SK-N-SH treated with all-trans-retinoic acid at 6 μM for 48 hours (cell line): ENCODE data around the gene CDK14.
A peak's percentile ranks its signal among the peaks of the same experiment; 100 is the strongest.

Experiments used
- ATAC-seq: fragments of 200-7000 bp; cut with Tn5 transposase; 3 replicates; pipeline ENCODE4 v1.9.1; 2020; ENCODE audit warnings: mild to moderate bottlenecking, moderate library complexity
- ARNTL ChIP-seq: fragments of 450-650 bp; formaldehyde crosslinking; IDR thresholded peaks from 2 replicates; pipeline ENCODE4 v1.5.0; 2020; ENCODE audit warnings: low read depth, mild to moderate bottlenecking, moderate library complexity, borderline replicate concordance
- BACH2 ChIP-seq: fragments of 250-450 bp; sonication (Bioruptor Pico); IDR thresholded peaks from 2 replicates; pipeline ENCODE4 v1.9.0; 2021; ENCODE audit warnings: mild to moderate bottlenecking, borderline replicate concordance
- CSDC2 ChIP-seq: fragments of 250-450 bp; sonication (Bioruptor Pico); IDR thresholded peaks from 2 replicates; pipeline ENCODE4 v1.5.0; 2020; ENCODE audit warnings: mild to moderate bottlenecking, moderate library complexity
- ESRRG ChIP-seq: fragments of 250-450 bp; sonication (Bioruptor Pico); IDR thresholded peaks from 2 replicates; pipeline ENCODE4 v1.6.1; 2021; ENCODE audit warnings: mild to moderate bottlenecking
- GLIS3 ChIP-seq: fragments of 250-450 bp; sonication (Bioruptor Pico); IDR thresholded peaks from 2 replicates; pipeline ENCODE4 v1.5.0; 2020; ENCODE audit warnings: mild to moderate bottlenecking, moderate library complexity
- ISL1 ChIP-seq: fragments of 250-450 bp; sonication (Bioruptor Pico); IDR thresholded peaks from 2 replicates; pipeline ENCODE4 v2.1.2; 2022; ENCODE audit warnings: mild to moderate bottlenecking, moderate library complexity
- OSR1 ChIP-seq: fragments of 250-450 bp; sonication (Bioruptor Pico); IDR thresholded peaks from 2 replicates; pipeline ENCODE4 v1.8.0; 2022; ENCODE audit warnings: moderate library complexity, mild to moderate bottlenecking, inconsistent platforms
- RARB ChIP-seq: fragments of 250-450 bp; sonication (Bioruptor Pico); IDR thresholded peaks from 2 replicates; pipeline ENCODE4 v1.8.0; 2021; ENCODE audit warnings: mild to moderate bottlenecking, moderate library complexity
- SNAI2 ChIP-seq: fragments of 250-450 bp; sonication (Bioruptor Pico); IDR thresholded peaks from 2 replicates; pipeline ENCODE4 v1.5.0; 2020; ENCODE audit warnings: mild to moderate bottlenecking, moderate library complexity
- TCF4 ChIP-seq: fragments of 250-450 bp; sonication (Bioruptor Pico); IDR thresholded peaks from 2 replicates; pipeline ENCODE4 v1.8.0; 2021; ENCODE audit warnings: mild to moderate bottlenecking, moderate library complexity, borderline replicate concordance
- TOX ChIP-seq: fragments of 250-450 bp; sonication (Bioruptor Pico); IDR thresholded peaks from 2 replicates; pipeline ENCODE4 v1.8.0; 2021; ENCODE audit warnings: mild to moderate bottlenecking, moderate library complexity, borderline replicate concordance
- ZC3H10 ChIP-seq: fragments of 250-450 bp; sonication (Bioruptor Pico); IDR thresholded peaks from 2 replicates; pipeline ENCODE4 v1.5.1; 2021; ENCODE audit warnings: mild to moderate bottlenecking, moderate library complexity
- ZFP3 ChIP-seq: fragments of 250-450 bp; sonication (Bioruptor Pico); IDR thresholded peaks from 2 replicates; pipeline ENCODE4 v1.5.0; 2020; ENCODE audit warnings: mild to moderate bottlenecking, moderate library complexity
- ZFP30 ChIP-seq: fragments of 450-650 bp; formaldehyde crosslinking; IDR thresholded peaks from 2 replicates; pipeline ENCODE4 v1.5.0; 2022; ENCODE audit warnings: mild to moderate bottlenecking, moderate library complexity
- ZNF565 ChIP-seq: fragments of 450-650 bp; formaldehyde crosslinking; conservative IDR thresholded peaks from 2 replicates; pipeline ENCODE4 v1.5.0; 2020; ENCODE audit warnings: low read depth, mild to moderate bottlenecking, moderate library complexity
- ZNF70 ChIP-seq: fragments of 450-650 bp; formaldehyde crosslinking; IDR thresholded peaks from 2 replicates; pipeline ENCODE4 v1.5.0; 2020; ENCODE audit warnings: mild to moderate bottlenecking, moderate library complexity
- ZNF8 ChIP-seq: fragments of 450-650 bp; formaldehyde crosslinking; IDR thresholded peaks from 2 replicates; pipeline ENCODE4 v1.5.0; 2020; ENCODE audit warnings: mild to moderate bottlenecking, moderate library complexity
- TF ChIP-seq, protein P1 (sequence below): fragments of 250-450 bp; sonication (Bioruptor Pico); IDR thresholded peaks from 2 replicates; pipeline ENCODE4 v1.5.1; 2020; ENCODE audit warnings: low read depth, mild to moderate bottlenecking, moderate library complexity
- TF ChIP-seq, protein P2 (sequence below): fragments of 250-450 bp; sonication (Bioruptor Pico); IDR thresholded peaks from 2 replicates; pipeline ENCODE4 v1.8.0; 2020; ENCODE audit warnings: mild to moderate bottlenecking, moderate library complexity, borderline replicate concordance
- TF ChIP-seq, protein P3 (sequence below): fragments of 250-450 bp; sonication (Bioruptor Pico); IDR thresholded peaks from 2 replicates; pipeline ENCODE4 v1.5.0; 2020; ENCODE audit warnings: mild to moderate bottlenecking, moderate library complexity
- TF ChIP-seq, protein P4 (sequence below): fragments of 250-450 bp; sonication (Bioruptor Pico); IDR thresholded peaks from 2 replicates; pipeline ENCODE4 v1.8.0; 2021; ENCODE audit warnings: low read depth, mild to moderate bottlenecking, moderate library complexity, borderline replicate concordance
- TF ChIP-seq, protein P5 (sequence below): fragments of 250-450 bp; sonication (Bioruptor Pico); IDR thresholded peaks from 2 replicates; pipeline ENCODE4 v1.5.1; 2021; ENCODE audit warnings: mild to moderate bottlenecking, moderate library complexity

Gene CDK14

DNA sequence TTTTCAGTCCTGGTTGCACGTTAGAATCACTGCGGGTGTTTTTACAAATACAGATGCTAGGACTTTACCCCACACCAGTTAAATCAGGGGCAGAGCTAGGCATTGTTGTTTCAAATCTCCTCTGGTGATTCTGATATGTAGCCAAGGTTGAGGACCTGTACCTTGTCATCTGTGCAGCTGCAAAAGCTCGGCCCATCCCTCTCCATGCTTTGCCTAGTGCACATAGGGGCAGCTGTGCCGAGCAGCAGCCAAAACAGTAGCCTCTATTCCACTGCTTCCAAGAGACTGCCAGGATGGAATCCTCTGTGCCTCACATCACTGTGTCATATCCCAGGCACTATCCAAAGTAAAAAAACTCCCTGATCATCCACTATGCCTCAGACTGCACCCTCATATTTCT is 181.3 kb downstream of the CDK14 start:
- peak; percentile 71 for ATAC-seq
- TF ChIP-seq ZFP3 (CRISPR knock-in tag) (no peak), SNAI2 (CRISPR knock-in tag) (no peak), CSDC2 (CRISPR knock-in tag) (no peak), TOX (CRISPR knock-in tag) (no peak), ISL1 (CRISPR knock-in tag) (no peak), ZFP30 (CRISPR knock-in tag) (no peak), ZNF70 (no peak), ESRRG (CRISPR knock-in tag) (no peak), RARB (CRISPR knock-in tag) (no peak), ZNF565 (no peak), GLIS3 (CRISPR knock-in tag) (no peak), TCF4 (CRISPR knock-in tag) (no peak), ARNTL (CRISPR knock-in tag) (no peak), OSR1 (no peak), ZC3H10 (no peak)
- TF ChIP-seq, protein P1, sequence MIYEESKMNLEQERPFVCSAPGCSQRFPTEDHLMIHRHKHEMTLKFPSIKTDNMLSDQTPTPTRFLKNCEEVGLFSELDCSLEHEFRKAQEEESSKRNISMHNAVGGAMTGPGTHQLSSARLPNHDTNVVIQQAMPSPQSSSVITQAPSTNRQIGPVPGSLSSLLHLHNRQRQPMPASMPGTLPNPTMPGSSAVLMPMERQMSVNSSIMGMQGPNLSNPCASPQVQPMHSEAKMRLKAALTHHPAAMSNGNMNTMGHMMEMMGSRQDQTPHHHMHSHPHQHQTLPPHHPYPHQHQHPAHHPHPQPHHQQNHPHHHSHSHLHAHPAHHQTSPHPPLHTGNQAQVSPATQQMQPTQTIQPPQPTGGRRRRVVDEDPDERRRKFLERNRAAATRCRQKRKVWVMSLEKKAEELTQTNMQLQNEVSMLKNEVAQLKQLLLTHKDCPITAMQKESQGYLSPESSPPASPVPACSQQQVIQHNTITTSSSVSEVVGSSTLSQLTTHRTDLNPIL (CRISPR knock-in tag): no peak
- TF ChIP-seq, protein P2, sequence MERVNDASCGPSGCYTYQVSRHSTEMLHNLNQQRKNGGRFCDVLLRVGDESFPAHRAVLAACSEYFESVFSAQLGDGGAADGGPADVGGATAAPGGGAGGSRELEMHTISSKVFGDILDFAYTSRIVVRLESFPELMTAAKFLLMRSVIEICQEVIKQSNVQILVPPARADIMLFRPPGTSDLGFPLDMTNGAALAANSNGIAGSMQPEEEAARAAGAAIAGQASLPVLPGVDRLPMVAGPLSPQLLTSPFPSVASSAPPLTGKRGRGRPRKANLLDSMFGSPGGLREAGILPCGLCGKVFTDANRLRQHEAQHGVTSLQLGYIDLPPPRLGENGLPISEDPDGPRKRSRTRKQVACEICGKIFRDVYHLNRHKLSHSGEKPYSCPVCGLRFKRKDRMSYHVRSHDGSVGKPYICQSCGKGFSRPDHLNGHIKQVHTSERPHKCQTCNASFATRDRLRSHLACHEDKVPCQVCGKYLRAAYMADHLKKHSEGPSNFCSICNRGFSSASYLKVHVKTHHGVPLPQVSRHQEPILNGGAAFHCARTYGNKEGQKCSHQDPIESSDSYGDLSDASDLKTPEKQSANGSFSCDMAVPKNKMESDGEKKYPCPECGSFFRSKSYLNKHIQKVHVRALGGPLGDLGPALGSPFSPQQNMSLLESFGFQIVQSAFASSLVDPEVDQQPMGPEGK (CRISPR knock-in tag): no peak

DNA sequence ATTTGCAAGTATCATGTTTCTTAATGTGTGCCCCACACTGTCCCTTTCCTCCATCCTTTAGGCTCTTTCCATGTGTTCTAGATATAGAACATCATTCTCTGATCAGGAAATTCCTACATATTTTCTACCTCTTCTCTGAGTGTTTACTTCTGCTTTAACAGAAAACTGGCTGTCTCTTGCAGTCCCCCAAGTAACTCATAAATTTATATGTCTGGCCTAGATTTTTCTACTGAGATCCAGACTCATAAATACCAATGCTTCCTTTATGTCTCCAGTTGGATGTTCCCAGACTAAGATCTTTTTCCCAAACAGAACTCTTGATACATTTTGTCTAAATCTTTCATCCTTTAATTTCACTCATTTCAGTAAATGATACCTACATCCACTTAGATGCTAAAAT is 181.8 kb downstream of the CDK14 start:
- ATAC-seq: peak; percentile 45; the same call in 2 of the 3 replicates
- TF ChIP-seq, protein P1 (CRISPR knock-in tag): no peak
- TF ChIP-seq ZFP30 (CRISPR knock-in tag): no peak
- TF ChIP-seq, protein P3, sequence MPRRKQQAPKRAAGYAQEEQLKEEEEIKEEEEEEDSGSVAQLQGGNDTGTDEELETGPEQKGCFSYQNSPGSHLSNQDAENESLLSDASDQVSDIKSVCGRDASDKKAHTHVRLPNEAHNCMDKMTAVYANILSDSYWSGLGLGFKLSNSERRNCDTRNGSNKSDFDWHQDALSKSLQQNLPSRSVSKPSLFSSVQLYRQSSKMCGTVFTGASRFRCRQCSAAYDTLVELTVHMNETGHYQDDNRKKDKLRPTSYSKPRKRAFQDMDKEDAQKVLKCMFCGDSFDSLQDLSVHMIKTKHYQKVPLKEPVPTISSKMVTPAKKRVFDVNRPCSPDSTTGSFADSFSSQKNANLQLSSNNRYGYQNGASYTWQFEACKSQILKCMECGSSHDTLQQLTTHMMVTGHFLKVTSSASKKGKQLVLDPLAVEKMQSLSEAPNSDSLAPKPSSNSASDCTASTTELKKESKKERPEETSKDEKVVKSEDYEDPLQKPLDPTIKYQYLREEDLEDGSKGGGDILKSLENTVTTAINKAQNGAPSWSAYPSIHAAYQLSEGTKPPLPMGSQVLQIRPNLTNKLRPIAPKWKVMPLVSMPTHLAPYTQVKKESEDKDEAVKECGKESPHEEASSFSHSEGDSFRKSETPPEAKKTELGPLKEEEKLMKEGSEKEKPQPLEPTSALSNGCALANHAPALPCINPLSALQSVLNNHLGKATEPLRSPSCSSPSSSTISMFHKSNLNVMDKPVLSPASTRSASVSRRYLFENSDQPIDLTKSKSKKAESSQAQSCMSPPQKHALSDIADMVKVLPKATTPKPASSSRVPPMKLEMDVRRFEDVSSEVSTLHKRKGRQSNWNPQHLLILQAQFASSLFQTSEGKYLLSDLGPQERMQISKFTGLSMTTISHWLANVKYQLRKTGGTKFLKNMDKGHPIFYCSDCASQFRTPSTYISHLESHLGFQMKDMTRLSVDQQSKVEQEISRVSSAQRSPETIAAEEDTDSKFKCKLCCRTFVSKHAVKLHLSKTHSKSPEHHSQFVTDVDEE (CRISPR knock-in tag): no peak
- no peak for TF ChIP-seq TOX (CRISPR knock-in tag)
- no peak for TF ChIP-seq ISL1 (CRISPR knock-in tag)
- no peak for TF ChIP-seq ZNF8 (CRISPR knock-in tag)
- TF ChIP-seq ARNTL (CRISPR knock-in tag): no peak
- TF ChIP-seq, protein P4, sequence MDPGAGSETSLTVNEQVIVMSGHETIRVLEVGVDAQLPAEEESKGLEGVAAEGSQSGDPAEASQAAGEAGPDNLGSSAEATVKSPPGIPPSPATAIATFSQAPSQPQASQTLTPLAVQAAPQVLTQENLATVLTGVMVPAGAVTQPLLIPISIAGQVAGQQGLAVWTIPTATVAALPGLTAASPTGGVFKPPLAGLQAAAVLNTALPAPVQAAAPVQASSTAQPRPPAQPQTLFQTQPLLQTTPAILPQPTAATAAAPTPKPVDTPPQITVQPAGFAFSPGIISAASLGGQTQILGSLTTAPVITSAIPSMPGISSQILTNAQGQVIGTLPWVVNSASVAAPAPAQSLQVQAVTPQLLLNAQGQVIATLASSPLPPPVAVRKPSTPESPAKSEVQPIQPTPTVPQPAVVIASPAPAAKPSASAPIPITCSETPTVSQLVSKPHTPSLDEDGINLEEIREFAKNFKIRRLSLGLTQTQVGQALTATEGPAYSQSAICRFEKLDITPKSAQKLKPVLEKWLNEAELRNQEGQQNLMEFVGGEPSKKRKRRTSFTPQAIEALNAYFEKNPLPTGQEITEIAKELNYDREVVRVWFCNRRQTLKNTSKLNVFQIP (CRISPR knock-in tag): no peak
- no peak for TF ChIP-seq GLIS3 (CRISPR knock-in tag)
- TF ChIP-seq ZFP3 (CRISPR knock-in tag): no peak
- TF ChIP-seq TCF4 (CRISPR knock-in tag): no peak
- no peak for TF ChIP-seq ESRRG (CRISPR knock-in tag)
- TF ChIP-seq BACH2 (CRISPR knock-in tag): no peak
- TF ChIP-seq, protein P5, sequence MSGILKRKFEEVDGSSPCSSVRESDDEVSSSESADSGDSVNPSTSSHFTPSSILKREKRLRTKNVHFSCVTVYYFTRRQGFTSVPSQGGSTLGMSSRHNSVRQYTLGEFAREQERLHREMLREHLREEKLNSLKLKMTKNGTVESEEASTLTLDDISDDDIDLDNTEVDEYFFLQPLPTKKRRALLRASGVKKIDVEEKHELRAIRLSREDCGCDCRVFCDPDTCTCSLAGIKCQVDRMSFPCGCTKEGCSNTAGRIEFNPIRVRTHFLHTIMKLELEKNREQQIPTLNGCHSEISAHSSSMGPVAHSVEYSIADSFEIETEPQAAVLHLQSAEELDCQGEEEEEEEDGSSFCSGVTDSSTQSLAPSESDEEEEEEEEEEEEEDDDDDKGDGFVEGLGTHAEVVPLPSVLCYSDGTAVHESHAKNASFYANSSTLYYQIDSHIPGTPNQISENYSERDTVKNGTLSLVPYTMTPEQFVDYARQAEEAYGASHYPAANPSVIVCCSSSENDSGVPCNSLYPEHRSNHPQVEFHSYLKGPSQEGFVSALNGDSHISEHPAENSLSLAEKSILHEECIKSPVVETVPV (CRISPR knock-in tag): no peak
- TF ChIP-seq ZNF70: no peak
- TF ChIP-seq, all 23 proteins: peak for 0
